ENCODE measurements around the gene MYO18B. TPM values are rescaled to one million over a fixed set of nuclear protein-coding genes. Genes with fewer than 3 reads are reported as not detected.

MYO18B gene
- total and polyA plus RNA-seq, 2 donors (not counting 1 experiment from before 2014, with no cell fraction given), result 0.15 TPM; not detected in 1

DNA sequence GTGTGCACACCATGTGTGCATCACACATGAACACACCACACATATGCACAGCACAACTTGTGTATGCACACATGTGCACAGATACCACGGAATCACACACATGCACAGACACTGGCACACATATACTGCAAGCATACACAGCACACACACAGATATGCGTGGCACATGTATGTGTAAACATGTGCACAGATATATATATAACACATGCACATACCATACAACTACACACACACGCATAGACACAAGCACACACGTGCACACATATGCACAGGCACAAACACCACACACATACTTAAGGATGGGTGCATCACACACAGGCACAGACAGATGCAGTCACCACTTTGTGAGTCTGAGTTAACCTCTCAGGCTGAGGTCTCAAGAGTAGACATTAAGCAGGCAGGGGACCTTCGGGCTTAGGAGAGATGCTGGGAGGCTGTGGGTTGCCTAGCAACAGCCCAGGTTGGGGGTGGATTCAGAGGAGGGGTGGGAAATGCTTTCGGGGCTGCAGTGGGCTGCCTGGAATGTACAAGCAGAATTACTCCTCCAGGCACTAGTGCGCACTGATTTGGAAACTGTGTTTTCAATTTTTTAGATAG lies 82.9 kb downstream of the MYO18B start:
- intact Hi-C loops (cut with micrococcal nuclease), result no loop called here
- ATAC-seq (ENCODE audit: low read depth) (no peak), DNase-seq (no peak)
- no peak overlapping the region for H3K4me3 ChIP-seq (ENCODE audit: control extremely low read depth in 1 of 5, extremely low read depth in 1 of 5, insufficient read depth in 1 of 5, low read depth in 2 of 5, low read length in 4 of 5)
- H3K4me1 ChIP-seq (ENCODE audit: control insufficient read depth in 2 of 2, insufficient read depth in 2 of 2, low read length in 2 of 2), result no peaks in the 10 kb centered on the region
- H3K4me2 ChIP-seq (replicated peaks; ENCODE audit: low read depth, low read length, poor library complexity, severe bottlenecking), result no peak overlapping the region
- no peaks in the 10 kb centered on the region for H3K36me3 ChIP-seq (replicated peaks in 1 of 2; ENCODE audit: control extremely low read depth in 1 of 2, control insufficient read depth in 1 of 2, extremely low read depth in 1 of 2, insufficient read depth in 2 of 2, low read length in 1 of 2)
- no peak overlapping the region for H2AFZ ChIP-seq (ENCODE audit: insufficient read depth, low read depth, low read length, poor library complexity, severe bottlenecking)
- no peak overlapping the region for H3K4me3 Mint-ChIP-seq
- no peak overlapping the region for H3K27ac Mint-ChIP-seq
- CTCF ChIA-PET, result no interaction called here
- POLR2A ChIA-PET, result no interaction called here
- no peak overlapping the region for H3K27ac ChIP-seq (ENCODE audit: low read length in 2 of 2)
- no peaks in the 10 kb centered on the region for H3K9me3 Mint-ChIP-seq (ENCODE audit: insufficient read depth)
- no peak overlapping the region for H3K9ac ChIP-seq (ENCODE audit: low read length)
- no peaks in the 10 kb centered on the region for H3K27me3 ChIP-seq (replicated peaks in 1 of 4; ENCODE audit: control extremely low read depth in 1 of 4, control insufficient read depth in 3 of 4, insufficient read depth in 4 of 4, low read length in 3 of 4)
- peaks cover 35% of the 10 kb centered on the region for H3K27me3 Mint-ChIP-seq
- 64% methylated on average over 4 of the region's 7 CpGs for WGBS (ENCODE audit: insufficient coverage)
- TF ChIP-seq, protein P1, sequence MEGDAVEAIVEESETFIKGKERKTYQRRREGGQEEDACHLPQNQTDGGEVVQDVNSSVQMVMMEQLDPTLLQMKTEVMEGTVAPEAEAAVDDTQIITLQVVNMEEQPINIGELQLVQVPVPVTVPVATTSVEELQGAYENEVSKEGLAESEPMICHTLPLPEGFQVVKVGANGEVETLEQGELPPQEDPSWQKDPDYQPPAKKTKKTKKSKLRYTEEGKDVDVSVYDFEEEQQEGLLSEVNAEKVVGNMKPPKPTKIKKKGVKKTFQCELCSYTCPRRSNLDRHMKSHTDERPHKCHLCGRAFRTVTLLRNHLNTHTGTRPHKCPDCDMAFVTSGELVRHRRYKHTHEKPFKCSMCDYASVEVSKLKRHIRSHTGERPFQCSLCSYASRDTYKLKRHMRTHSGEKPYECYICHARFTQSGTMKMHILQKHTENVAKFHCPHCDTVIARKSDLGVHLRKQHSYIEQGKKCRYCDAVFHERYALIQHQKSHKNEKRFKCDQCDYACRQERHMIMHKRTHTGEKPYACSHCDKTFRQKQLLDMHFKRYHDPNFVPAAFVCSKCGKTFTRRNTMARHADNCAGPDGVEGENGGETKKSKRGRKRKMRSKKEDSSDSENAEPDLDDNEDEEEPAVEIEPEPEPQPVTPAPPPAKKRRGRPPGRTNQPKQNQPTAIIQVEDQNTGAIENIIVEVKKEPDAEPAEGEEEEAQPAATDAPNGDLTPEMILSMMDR (IDR thresholded peaks at IDR 0.05), result no peak
- no peak for TF ChIP-seq EZH2 (IDR thresholded peaks at IDR 0.05; ENCODE audit: borderline replicate concordance, insufficient read depth, low read depth, low read length, poor library complexity, severe bottlenecking)
- H3K79me2 ChIP-seq (ENCODE audit: control insufficient read depth, insufficient read depth, low read length), result no peaks in the 10 kb centered on the region
- no peaks in the 10 kb centered on the region for H4K20me1 ChIP-seq (ENCODE audit: control insufficient read depth, insufficient read depth, low read length, poor library complexity, severe bottlenecking)
- no peaks in the 10 kb centered on the region for H3K4me1 Mint-ChIP-seq
- H3K9me3 ChIP-seq (ENCODE audit: control extremely low read depth in 1 of 3, control insufficient read depth in 2 of 3, insufficient read depth in 1 of 3, low read length in 2 of 3), result peaks cover 0 to 7% (median 0%) of the 10 kb centered on the region in 3 donors

DNA sequence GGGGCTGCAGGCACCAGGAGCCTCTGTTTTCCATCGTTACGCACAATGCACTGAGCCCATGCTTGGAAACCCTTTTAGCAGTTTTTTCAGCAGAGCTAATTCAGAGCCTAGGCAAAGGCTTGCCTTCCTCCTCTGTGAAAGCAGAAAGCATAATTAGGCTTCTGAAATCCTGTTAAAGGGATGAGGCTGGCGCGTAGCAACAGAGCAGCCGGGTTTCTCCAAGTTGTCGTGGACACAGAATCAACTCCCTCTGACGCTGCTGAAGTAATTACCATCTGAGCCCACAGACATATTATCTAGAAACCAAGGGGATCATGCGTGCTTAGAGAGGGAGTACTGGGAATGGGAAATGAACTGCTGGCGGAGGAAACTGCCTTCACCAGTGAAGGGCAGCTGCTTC lies 85.4 kb downstream of the MYO18B start:
- Mint-ChIP-seq H3K27ac (no peak overlapping the region), H3K4me1 (no peaks in the 10 kb centered on the region), H3K4me3 (no peak overlapping the region), H3K27me3 (peaks cover 21% of the 10 kb centered on the region), H3K9me3 (ENCODE audit: insufficient read depth) (no peaks in the 10 kb centered on the region)
- ChIA-PET POLR2A (no interaction called here), CTCF (no interaction called here)
- Histone ChIP-seq H3K9ac (ENCODE audit: low read length) (no peak overlapping the region), H2AFZ (ENCODE audit: insufficient read depth, low read depth, low read length, poor library complexity, severe bottlenecking) (no peak overlapping the region), H3K9me3 (ENCODE audit: control extremely low read depth in 1 of 3, control insufficient read depth in 2 of 3, insufficient read depth in 1 of 3, low read length in 2 of 3) (peaks cover 0 to 4% (median 4%) of the 10 kb centered on the region in 3 donors), H4K20me1 (ENCODE audit: control insufficient read depth, insufficient read depth, low read length, poor library complexity, severe bottlenecking) (no peaks in the 10 kb centered on the region), H3K4me2 (replicated peaks; ENCODE audit: low read depth, low read length, poor library complexity, severe bottlenecking) (no peak overlapping the region), H3K36me3 (replicated peaks in 1 of 2; ENCODE audit: control extremely low read depth in 1 of 2, control insufficient read depth in 1 of 2, extremely low read depth in 1 of 2, insufficient read depth in 2 of 2, low read length in 1 of 2) (no peaks in the 10 kb centered on the region), H3K27ac (ENCODE audit: low read length in 2 of 2) (no peak overlapping the region), H3K4me3 (ENCODE audit: control extremely low read depth in 1 of 5, extremely low read depth in 1 of 5, insufficient read depth in 1 of 5, low read depth in 2 of 5, low read length in 4 of 5) (no peak overlapping the region), H3K4me1 (ENCODE audit: control insufficient read depth in 2 of 2, insufficient read depth in 2 of 2, low read length in 2 of 2) (no peaks in the 10 kb centered on the region), H3K79me2 (ENCODE audit: control insufficient read depth, insufficient read depth, low read length) (no peaks in the 10 kb centered on the region), H3K27me3 (replicated peaks in 1 of 4; ENCODE audit: control extremely low read depth in 1 of 4, control insufficient read depth in 3 of 4, insufficient read depth in 4 of 4, low read length in 3 of 4) (no peaks in the 10 kb centered on the region)
- ATAC-seq (ENCODE audit: low read depth) (no peak), DNase-seq (no peak)
- intact Hi-C loops (cut with micrococcal nuclease), result no loop called here
- TF ChIP-seq EZH2 (IDR thresholded peaks at IDR 0.05; ENCODE audit: borderline replicate concordance, insufficient read depth, low read depth, low read length, poor library complexity, severe bottlenecking), result no peak
- TF ChIP-seq, protein P1 (IDR thresholded peaks at IDR 0.05), result no peak
- WGBS (ENCODE audit: insufficient coverage), result 92% methylated on average over 2 of the region's 9 CpGs
